ENCODE results near the gene MORC1. TPM values are rescaled to one million over a fixed set of nuclear protein-coding genes. Genes with fewer than 3 reads are reported as not detected.

Gene MORC1
- total RNA-seq, 1 experiment from 2014 or later, result not detected

DNA sequence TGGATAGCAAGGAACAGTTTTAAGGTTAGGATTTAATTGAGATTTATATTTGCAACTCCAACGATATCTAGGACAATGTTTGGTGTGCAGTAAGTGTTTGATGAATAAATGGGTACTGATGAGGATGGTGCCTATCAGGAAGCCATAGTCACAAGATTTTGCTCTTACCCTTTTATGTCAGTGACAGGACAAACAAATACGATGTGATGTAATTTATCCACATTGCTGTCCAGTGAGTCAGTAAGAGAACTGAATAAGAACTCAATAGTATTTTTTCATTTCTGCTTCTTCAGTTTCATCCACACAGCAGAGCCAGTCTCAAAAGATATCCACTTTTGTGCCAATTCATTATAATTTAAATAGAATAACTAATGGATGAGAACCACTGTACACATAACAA is 37.0 kb upstream of the MORC1 start:
- Histone ChIP-seq H3K9me3 (ENCODE audit: control insufficient read depth, insufficient read depth, low read depth, low read length) (no peaks in the 10 kb centered on the region), H3K4me3 (ENCODE audit: low read depth in 2 of 2, low read length in 2 of 2) (no peak overlapping the region), H3K36me3 (ENCODE audit: control insufficient read depth, insufficient read depth, low read length) (no peaks in the 10 kb centered on the region), H3K4me1 (ENCODE audit: control insufficient read depth, insufficient read depth, low read length) (no peaks in the 10 kb centered on the region), H3K27ac (ENCODE audit: low read length) (no peak overlapping the region), H3K27me3 (ENCODE audit: control insufficient read depth, insufficient read depth, low read length) (no peaks in the 10 kb centered on the region)
- intact Hi-C loops (cut with micrococcal nuclease; ENCODE audit: unreplicated experiment), result no loop called here
- BruUV-seq (replicated peaks), result no TSS peak
- DNase-seq (ENCODE audit: low read depth, low spot score), result no peak
- ChIA-PET POLR2A (no interaction called here), CTCF (no interaction called here)
- TF ChIP-seq, protein P1, sequence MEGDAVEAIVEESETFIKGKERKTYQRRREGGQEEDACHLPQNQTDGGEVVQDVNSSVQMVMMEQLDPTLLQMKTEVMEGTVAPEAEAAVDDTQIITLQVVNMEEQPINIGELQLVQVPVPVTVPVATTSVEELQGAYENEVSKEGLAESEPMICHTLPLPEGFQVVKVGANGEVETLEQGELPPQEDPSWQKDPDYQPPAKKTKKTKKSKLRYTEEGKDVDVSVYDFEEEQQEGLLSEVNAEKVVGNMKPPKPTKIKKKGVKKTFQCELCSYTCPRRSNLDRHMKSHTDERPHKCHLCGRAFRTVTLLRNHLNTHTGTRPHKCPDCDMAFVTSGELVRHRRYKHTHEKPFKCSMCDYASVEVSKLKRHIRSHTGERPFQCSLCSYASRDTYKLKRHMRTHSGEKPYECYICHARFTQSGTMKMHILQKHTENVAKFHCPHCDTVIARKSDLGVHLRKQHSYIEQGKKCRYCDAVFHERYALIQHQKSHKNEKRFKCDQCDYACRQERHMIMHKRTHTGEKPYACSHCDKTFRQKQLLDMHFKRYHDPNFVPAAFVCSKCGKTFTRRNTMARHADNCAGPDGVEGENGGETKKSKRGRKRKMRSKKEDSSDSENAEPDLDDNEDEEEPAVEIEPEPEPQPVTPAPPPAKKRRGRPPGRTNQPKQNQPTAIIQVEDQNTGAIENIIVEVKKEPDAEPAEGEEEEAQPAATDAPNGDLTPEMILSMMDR (IDR thresholded peaks at IDR 0.05), result no peak
- TF ChIP-seq SIN3A (IDR thresholded peaks at IDR 0.05; ENCODE audit: borderline replicate concordance, insufficient read depth, low read depth, low read length) (no peak), POLR2AphosphoS5 (IDR thresholded peaks at IDR 0.05; ENCODE audit: low read depth, low read length) (no peak), TCF7L2 (IDR thresholded peaks at IDR 0.05; ENCODE audit: low read depth, low read length) (no peak)
- TF ChIP-seq, protein P2, sequence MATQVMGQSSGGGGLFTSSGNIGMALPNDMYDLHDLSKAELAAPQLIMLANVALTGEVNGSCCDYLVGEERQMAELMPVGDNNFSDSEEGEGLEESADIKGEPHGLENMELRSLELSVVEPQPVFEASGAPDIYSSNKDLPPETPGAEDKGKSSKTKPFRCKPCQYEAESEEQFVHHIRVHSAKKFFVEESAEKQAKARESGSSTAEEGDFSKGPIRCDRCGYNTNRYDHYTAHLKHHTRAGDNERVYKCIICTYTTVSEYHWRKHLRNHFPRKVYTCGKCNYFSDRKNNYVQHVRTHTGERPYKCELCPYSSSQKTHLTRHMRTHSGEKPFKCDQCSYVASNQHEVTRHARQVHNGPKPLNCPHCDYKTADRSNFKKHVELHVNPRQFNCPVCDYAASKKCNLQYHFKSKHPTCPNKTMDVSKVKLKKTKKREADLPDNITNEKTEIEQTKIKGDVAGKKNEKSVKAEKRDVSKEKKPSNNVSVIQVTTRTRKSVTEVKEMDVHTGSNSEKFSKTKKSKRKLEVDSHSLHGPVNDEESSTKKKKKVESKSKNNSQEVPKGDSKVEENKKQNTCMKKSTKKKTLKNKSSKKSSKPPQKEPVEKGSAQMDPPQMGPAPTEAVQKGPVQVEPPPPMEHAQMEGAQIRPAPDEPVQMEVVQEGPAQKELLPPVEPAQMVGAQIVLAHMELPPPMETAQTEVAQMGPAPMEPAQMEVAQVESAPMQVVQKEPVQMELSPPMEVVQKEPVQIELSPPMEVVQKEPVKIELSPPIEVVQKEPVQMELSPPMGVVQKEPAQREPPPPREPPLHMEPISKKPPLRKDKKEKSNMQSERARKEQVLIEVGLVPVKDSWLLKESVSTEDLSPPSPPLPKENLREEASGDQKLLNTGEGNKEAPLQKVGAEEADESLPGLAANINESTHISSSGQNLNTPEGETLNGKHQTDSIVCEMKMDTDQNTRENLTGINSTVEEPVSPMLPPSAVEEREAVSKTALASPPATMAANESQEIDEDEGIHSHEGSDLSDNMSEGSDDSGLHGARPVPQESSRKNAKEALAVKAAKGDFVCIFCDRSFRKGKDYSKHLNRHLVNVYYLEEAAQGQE (IDR thresholded peaks at IDR 0.05; ENCODE audit: insufficient read depth in 1 of 2, low read depth in 2 of 2, low read length in 1 of 2), result no peak
- no peak for ATAC-seq
- in situ Hi-C loops (cut with HindIII; ENCODE audit: low pct_unique_long_range_greater_than_20kb, low sequenced_read_pairs), result no loop called here

- H3K36me3 ChIP-seq (ENCODE audit: control insufficient read depth, insufficient read depth, low read length), result no peaks in the 10 kb centered on the region
- H3K9me3 ChIP-seq (ENCODE audit: control insufficient read depth, insufficient read depth, low read depth, low read length), result no peaks in the 10 kb centered on the region
- H3K4me3 ChIP-seq (ENCODE audit: low read depth in 2 of 2, low read length in 2 of 2), result no peak overlapping the region
- no peaks in the 10 kb centered on the region for H3K4me1 ChIP-seq (ENCODE audit: control insufficient read depth, insufficient read depth, low read length)
- BruUV-seq (replicated peaks), result no TSS peak
- no peak for TF ChIP-seq SIN3A (IDR thresholded peaks at IDR 0.05; ENCODE audit: borderline replicate concordance, insufficient read depth, low read depth, low read length)
- TF ChIP-seq, protein P2 (IDR thresholded peaks at IDR 0.05; ENCODE audit: insufficient read depth in 1 of 2, low read depth in 2 of 2, low read length in 1 of 2), result no peak
- TF ChIP-seq, protein P1 (IDR thresholded peaks at IDR 0.05), result no peak
- TF ChIP-seq TCF7L2 (IDR thresholded peaks at IDR 0.05; ENCODE audit: low read depth, low read length), result no peak
- no peak for TF ChIP-seq POLR2AphosphoS5 (IDR thresholded peaks at IDR 0.05; ENCODE audit: low read depth, low read length)
- ChIA-PET POLR2A (no interaction called here), CTCF (no interaction called here)
- no peak overlapping the region for H3K27ac ChIP-seq (ENCODE audit: low read length)
- no peak for ATAC-seq
- intact Hi-C loops (cut with micrococcal nuclease; ENCODE audit: unreplicated experiment) (no loop called here), in situ Hi-C loops (cut with HindIII; ENCODE audit: low pct_unique_long_range_greater_than_20kb, low sequenced_read_pairs) (no loop called here)
- DNase-seq (ENCODE audit: low read depth, low spot score), result no peak
- no peaks in the 10 kb centered on the region for H3K27me3 ChIP-seq (ENCODE audit: control insufficient read depth, insufficient read depth, low read length)
Measured at GRCh38 chr3:109152320-109152719, 34.4 kb upstream of the MORC1 start.

Measured in Panc1 (cell line).